ENCODE measurements around the gene SH3RF3. TPM values are rescaled to one million over a fixed set of nuclear protein-coding genes. Genes with fewer than 3 reads are reported as not detected.

SH3RF3 gene
- polyA plus RNA-seq, 1 donor (not counting 4 experiments of a cell fraction or from before 2014, with no cell fraction given) = 0.08 TPM

GRCh38 chr2:109423556-109424359, 294.8 kb downstream of the SH3RF3 start:
- Histone ChIP-seq H2AFZ (ENCODE audit: control insufficient read depth, low read length) (no peak overlapping the region), H3K79me2 (ENCODE audit: control insufficient read depth, insufficient read depth, low read length) (no peaks in the 10 kb centered on the region)

GRCh38 chr2:109425411-109425810, 296.4 kb downstream of the SH3RF3 start:
- no peak for DNase-seq (ENCODE audit: low read depth, low spot score)
- H3K27ac ChIP-seq (ENCODE audit: control insufficient read depth, insufficient read depth, low read length) = no peak overlapping the region

More at GRCh38 chr2:109423556-109424359, 294.8 kb downstream of the SH3RF3 start:
- no peak for DNase-seq (ENCODE audit: low read depth, low spot score)
- H3K27me3 ChIP-seq (ENCODE audit: control insufficient read depth, extremely low read depth, insufficient read depth, low read length) = peaks cover 37% of the 10 kb centered on the region
- no peak overlapping the region for H3K27ac ChIP-seq (ENCODE audit: control insufficient read depth, insufficient read depth, low read length)
- H3K9me1 ChIP-seq (ENCODE audit: control insufficient read depth, extremely low read depth, insufficient read depth, low read length) = no peaks in the 10 kb centered on the region
- no peaks in the 10 kb centered on the region for H3K4me1 ChIP-seq (ENCODE audit: control insufficient read depth, extremely low read depth, insufficient read depth, low read length)
- H4K20me1 ChIP-seq (ENCODE audit: control insufficient read depth, extremely low read depth, insufficient read depth, low read length) = no peaks in the 10 kb centered on the region
- no peak overlapping the region for H3K4me2 ChIP-seq (ENCODE audit: control insufficient read depth, extremely low read depth, insufficient read depth, low read depth, low read length)
- H3K4me3 ChIP-seq (ENCODE audit: control insufficient read depth in 2 of 3, extremely low read depth in 1 of 3, insufficient read depth in 2 of 3, low read depth in 1 of 3, low read length in 3 of 3) = no peak overlapping the region
- no peaks in the 10 kb centered on the region for H3K9me3 ChIP-seq (ENCODE audit: control insufficient read depth, low read depth, low read length)
- no peaks in the 10 kb centered on the region for H3K36me3 ChIP-seq (ENCODE audit: control insufficient read depth in 2 of 2, extremely low read depth in 1 of 2, insufficient read depth in 2 of 2, low read length in 2 of 2)
- TF ChIP-seq EZH2 (IDR thresholded peaks at IDR 0.05; ENCODE audit: low read length) = no peak
- TF ChIP-seq, protein P1, sequence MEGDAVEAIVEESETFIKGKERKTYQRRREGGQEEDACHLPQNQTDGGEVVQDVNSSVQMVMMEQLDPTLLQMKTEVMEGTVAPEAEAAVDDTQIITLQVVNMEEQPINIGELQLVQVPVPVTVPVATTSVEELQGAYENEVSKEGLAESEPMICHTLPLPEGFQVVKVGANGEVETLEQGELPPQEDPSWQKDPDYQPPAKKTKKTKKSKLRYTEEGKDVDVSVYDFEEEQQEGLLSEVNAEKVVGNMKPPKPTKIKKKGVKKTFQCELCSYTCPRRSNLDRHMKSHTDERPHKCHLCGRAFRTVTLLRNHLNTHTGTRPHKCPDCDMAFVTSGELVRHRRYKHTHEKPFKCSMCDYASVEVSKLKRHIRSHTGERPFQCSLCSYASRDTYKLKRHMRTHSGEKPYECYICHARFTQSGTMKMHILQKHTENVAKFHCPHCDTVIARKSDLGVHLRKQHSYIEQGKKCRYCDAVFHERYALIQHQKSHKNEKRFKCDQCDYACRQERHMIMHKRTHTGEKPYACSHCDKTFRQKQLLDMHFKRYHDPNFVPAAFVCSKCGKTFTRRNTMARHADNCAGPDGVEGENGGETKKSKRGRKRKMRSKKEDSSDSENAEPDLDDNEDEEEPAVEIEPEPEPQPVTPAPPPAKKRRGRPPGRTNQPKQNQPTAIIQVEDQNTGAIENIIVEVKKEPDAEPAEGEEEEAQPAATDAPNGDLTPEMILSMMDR (optimal IDR thresholded peaks at IDR 0.05 in 1 of 3, IDR thresholded peaks at IDR 0.05 in 1 of 3, conservative IDR thresholded peaks at IDR 0.05 in 1 of 3; ENCODE audit: extremely low read depth in 1 of 3, insufficient read depth in 2 of 3, low read length in 3 of 3) = peak in 1 of 3 experiments; percentile 30
- no peak overlapping the region for H3K9ac ChIP-seq (ENCODE audit: control insufficient read depth, extremely low read depth, insufficient read depth, low read length)
- no peak for FAIRE-seq
- dilution Hi-C loops (cut with MboI; ENCODE audit: extremely low pct_ligation_motif_present, low sequenced_read_pairs) = no loop called here

More at GRCh38 chr2:109425411-109425810, 296.4 kb downstream of the SH3RF3 start:
- Histone ChIP-seq H3K9me3 (ENCODE audit: control insufficient read depth, low read depth, low read length) (no peaks in the 10 kb centered on the region), H3K9ac (ENCODE audit: control insufficient read depth, extremely low read depth, insufficient read depth, low read length) (no peak overlapping the region), H3K4me2 (ENCODE audit: control insufficient read depth, extremely low read depth, insufficient read depth, low read depth, low read length) (no peak overlapping the region), H3K36me3 (ENCODE audit: control insufficient read depth in 2 of 2, extremely low read depth in 1 of 2, insufficient read depth in 2 of 2, low read length in 2 of 2) (no peaks in the 10 kb centered on the region), H2AFZ (ENCODE audit: control insufficient read depth, low read length) (no peak overlapping the region), H4K20me1 (ENCODE audit: control insufficient read depth, extremely low read depth, insufficient read depth, low read length) (no peaks in the 10 kb centered on the region), H3K4me1 (ENCODE audit: control insufficient read depth, extremely low read depth, insufficient read depth, low read length) (no peaks in the 10 kb centered on the region), H3K79me2 (ENCODE audit: control insufficient read depth, insufficient read depth, low read length) (no peaks in the 10 kb centered on the region), H3K27me3 (ENCODE audit: control insufficient read depth, extremely low read depth, insufficient read depth, low read length) (peaks cover 35% of the 10 kb centered on the region), H3K4me3 (ENCODE audit: control insufficient read depth in 2 of 3, extremely low read depth in 1 of 3, insufficient read depth in 2 of 3, low read depth in 1 of 3, low read length in 3 of 3) (no peak overlapping the region), H3K9me1 (ENCODE audit: control insufficient read depth, extremely low read depth, insufficient read depth, low read length) (no peaks in the 10 kb centered on the region)
- dilution Hi-C loops (cut with MboI; ENCODE audit: extremely low pct_ligation_motif_present, low sequenced_read_pairs) = no loop called here
- no peak for TF ChIP-seq EZH2 (IDR thresholded peaks at IDR 0.05; ENCODE audit: low read length)
- TF ChIP-seq, protein P1 (optimal IDR thresholded peaks at IDR 0.05 in 1 of 3, IDR thresholded peaks at IDR 0.05 in 1 of 3, conservative IDR thresholded peaks at IDR 0.05 in 1 of 3; ENCODE audit: extremely low read depth in 1 of 3, insufficient read depth in 2 of 3, low read length in 3 of 3) = no peak
- FAIRE-seq = no peak

Measured in keratinocyte (primary cell).